Muscle of leg (tissue), 11 donors: ENCODE results near the gene CARHSP1. TPM values are rescaled to one million over a fixed set of nuclear protein-coding genes. Genes with fewer than 3 reads are reported as not detected.
"Not testable (repeated sequence)": the region's sequence is repeated elsewhere in the genome, so short reads cannot be mapped to it uniquely, and the experiment has no call there.

Source experiments
- DNase-seq: peaks from one replicate; pipeline ENCODE4 v3.0.0; 2013
- H3K27ac ChIP-seq: one replicate; pipeline ENCODE4 v1.5.1; 2013; ENCODE audit warnings: mild to moderate bottlenecking, low read length, control low read depth
- H3K27me3 ChIP-seq: one replicate; pipeline ENCODE4 v1.6.1; 2013; ENCODE audit warnings: low read length; ENCODE audit not compliant: control insufficient read depth, insufficient read depth
- H3K36me3 ChIP-seq: one replicate; pipeline ENCODE4 v1.6.1; 2013; ENCODE audit warnings: low read length; ENCODE audit not compliant: control insufficient read depth, insufficient read depth
- H3K4me1 ChIP-seq: one replicate; pipeline ENCODE4 v1.6.1; 2013; ENCODE audit warnings: low read length; ENCODE audit not compliant: control insufficient read depth, insufficient read depth
- H3K4me3 ChIP-seq: one replicate; pipeline ENCODE4 v1.5.1; 2013; ENCODE audit warnings: low read length, control low read depth
- H3K9me3 ChIP-seq: replicated peaks from 2 replicates; pipeline ENCODE4 v1.6.1; 2013; ENCODE audit warnings: low read depth, low read length; ENCODE audit not compliant: control insufficient read depth
- WGBS: methylation state at CpG from one replicate; pipeline ENCODE4 v1.1.5; 2013; ENCODE audit warnings: missing lambda C conversion rate; ENCODE audit not compliant: insufficient coverage; 5-methylcytosine and 5-hydroxymethylcytosine counted together
- polyA plus RNA-seq, 8 donors: library from polyadenylated mRNA; unstranded; fragments of 120-200 nt; gene quantifications; one replicate each; pipeline versions ENCODE4 v1.2.1 to v1.2.3, GENCODE V29; 2013; ENCODE audit warnings: inconsistent platforms in 1 of 8, low replicate concordance in 1 of 8; ENCODE audit not compliant: insufficient read length in 8 of 8, insufficient read depth in 1 of 8
- total RNA-seq: library from RNA; stranded (reverse); fragments of 120-200 nt; gene quantifications from one replicate; pipeline ENCODE4 v1.2.4, GENCODE V29; 2013

The CARHSP1 gene
- total and polyA plus RNA-seq, 9 donors: 100 to 151 (median 134) TPM

- H3K4me1 ChIP-seq: no peaks in the 10 kb centered on the region
- 80% methylated on average over 2 of the region's 6 CpGs for WGBS
- H3K4me3 ChIP-seq: no peak overlapping the region
- H3K36me3 ChIP-seq: peaks cover 70% of the 10 kb centered on the region
- no peaks in the 10 kb centered on the region for H3K9me3 ChIP-seq
- no peaks in the 10 kb centered on the region for H3K27me3 ChIP-seq
- H3K27ac ChIP-seq: no peak overlapping the region
- no peak for DNase-seq
Measured at GRCh38 chr16:8816967-8817655, 51.7 kb downstream of the CARHSP1 start.

DNA sequence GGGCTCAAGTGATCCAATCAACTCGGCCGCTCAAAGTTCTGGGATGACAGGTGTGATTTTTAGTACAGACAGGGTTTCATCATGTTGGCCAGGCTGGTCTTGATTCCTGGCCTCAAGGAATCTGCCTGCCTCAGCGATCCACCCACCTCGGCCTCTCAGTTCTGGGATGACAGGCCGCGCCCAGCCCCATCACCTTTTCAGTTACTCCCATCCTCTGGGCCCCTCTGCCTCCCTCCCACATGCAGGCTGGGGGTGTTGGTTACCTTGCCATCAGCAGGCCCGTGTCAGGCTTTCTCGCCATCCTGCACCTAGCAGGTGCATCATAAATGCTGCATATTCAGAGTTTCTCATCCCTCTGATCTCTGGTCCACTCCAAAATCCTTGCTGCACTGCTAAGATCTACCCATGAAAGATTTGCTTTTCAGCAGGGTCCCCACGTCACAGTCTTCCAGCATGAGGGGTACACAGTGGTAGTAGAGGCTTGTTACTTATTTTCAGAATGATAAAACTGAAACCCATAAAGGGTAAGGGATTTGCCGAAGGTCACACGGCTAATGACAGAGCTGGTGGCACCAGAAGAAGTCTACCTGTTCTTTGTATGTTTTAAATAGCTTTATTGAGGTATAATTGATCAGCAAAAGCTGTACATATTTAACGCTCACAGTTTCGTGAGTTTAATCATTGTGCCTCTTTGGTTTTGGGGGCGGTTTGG lies 54.6 kb downstream of the CARHSP1 start:
- Histone ChIP-seq H3K27me3 (no peaks in the 10 kb centered on the region), H3K27ac (no peak overlapping the region), H3K4me1 (no peaks in the 10 kb centered on the region), H3K9me3 (no peaks in the 10 kb centered on the region), H3K4me3 (no peak overlapping the region), H3K36me3 (peaks cover 69% of the 10 kb centered on the region)
- 91% methylated on average over 7 of the region's 14 CpGs for WGBS
- DNase-seq: no peak

DNA sequence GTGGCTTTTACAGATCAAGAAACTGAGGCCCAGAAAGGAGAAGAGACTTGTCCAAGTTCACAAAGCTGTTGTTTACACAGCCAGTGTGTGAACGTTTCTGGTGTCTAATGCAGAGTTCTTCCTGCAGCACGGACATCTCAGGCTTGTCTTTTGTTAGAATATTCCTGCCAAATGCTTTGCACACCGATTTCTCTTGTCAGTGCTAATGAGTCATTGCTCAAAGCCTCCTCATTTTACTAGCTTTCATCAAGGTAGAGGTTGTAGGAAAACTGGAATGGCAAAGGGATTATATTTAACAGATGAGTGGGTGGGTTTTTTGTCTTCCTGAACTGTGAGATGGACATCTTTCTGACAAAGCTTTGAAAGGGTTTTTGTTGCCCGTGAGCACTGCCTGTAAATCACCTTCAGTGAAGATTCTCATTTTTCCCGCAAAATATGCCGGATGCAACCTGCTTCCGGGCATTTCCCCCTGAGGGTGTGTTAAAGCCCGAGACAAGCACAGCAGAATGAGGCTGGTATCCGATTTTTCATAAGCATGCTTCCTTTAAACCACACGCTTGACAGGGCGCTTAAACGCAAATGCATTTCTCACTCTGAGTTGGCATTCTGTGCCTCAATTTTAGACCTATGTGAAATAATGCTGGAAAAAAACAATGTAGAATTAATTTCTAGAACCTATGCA lies 56.5 kb downstream of the CARHSP1 start:
- no peak overlapping the region for H3K27ac ChIP-seq
- H3K27me3 ChIP-seq: no peaks in the 10 kb centered on the region
- no peaks in the 10 kb centered on the region for H3K9me3 ChIP-seq
- 80% methylated on average over 6 of the region's 12 CpGs for WGBS
- peaks cover 75% of the 10 kb centered on the region for H3K36me3 ChIP-seq
- no peak overlapping the region for H3K4me3 ChIP-seq
- no peak for DNase-seq
- H3K4me1 ChIP-seq: no peaks in the 10 kb centered on the region

- H3K36me3 ChIP-seq: peaks cover 73% of the 10 kb centered on the region
- WGBS: 81% methylated on average over 9 of the region's 11 CpGs
Measured at GRCh38 chr16:8808613-8809353, 60.0 kb downstream of the CARHSP1 start.

GRCh38 chr16:8808009-8808408 lies 60.8 kb downstream of the CARHSP1 start:
- WGBS: 100% methylated on average over 1 of the region's 3 CpGs
- Histone ChIP-seq H3K27me3 (no peaks in the 10 kb centered on the region), H3K36me3 (peaks cover 70% of the 10 kb centered on the region), H3K4me3 (no peak overlapping the region), H3K9me3 (no peaks in the 10 kb centered on the region), H3K27ac (no peak overlapping the region), H3K4me1 (no peaks in the 10 kb centered on the region)
- DNase-seq: no peak

More at GRCh38 chr16:8808613-8809353, 60.0 kb downstream of the CARHSP1 start:
- no peak for DNase-seq
- Histone ChIP-seq H3K27me3 (no peaks in the 10 kb centered on the region), H3K4me3 (no peak overlapping the region), H3K27ac (no peak overlapping the region), H3K4me1 (no peaks in the 10 kb centered on the region), H3K9me3 (no peaks in the 10 kb centered on the region)

DNA sequence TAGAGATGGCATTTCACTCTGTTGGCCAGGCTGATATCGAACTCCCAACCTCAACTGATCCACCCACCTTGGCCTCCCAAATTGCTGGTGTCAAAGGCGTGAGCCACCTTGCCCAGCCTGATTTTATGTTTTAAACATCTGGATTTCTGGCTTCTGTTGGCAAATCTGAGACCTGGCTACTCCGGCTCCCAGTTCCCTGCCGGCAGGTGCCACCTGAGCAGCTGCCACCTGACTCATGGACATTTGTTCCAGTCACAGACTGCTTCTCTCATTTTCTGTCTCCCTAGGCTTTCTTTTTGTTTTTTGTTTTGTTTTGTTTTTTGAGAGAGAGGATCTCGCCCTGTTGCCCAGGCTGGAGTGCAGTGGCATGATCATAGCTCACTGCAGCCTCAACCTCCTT lies 61.6 kb downstream of the CARHSP1 start:
- H3K4me3 ChIP-seq: no peak overlapping the region
- H3K9me3 ChIP-seq: no peaks in the 10 kb centered on the region
- peaks cover 68% of the 10 kb centered on the region for H3K36me3 ChIP-seq
- no peak for DNase-seq
- H3K27me3 ChIP-seq: no peaks in the 10 kb centered on the region
- no peaks in the 10 kb centered on the region for H3K4me1 ChIP-seq
- 95% methylated on average over 3 of the region's 5 CpGs for WGBS
- H3K27ac ChIP-seq: no peak overlapping the region

GRCh38 chr16:8806272-8806983 lies 62.4 kb downstream of the CARHSP1 start:
- no peak overlapping the region for H3K4me3 ChIP-seq
- H3K36me3 ChIP-seq: peaks cover 66% of the 10 kb centered on the region
- DNase-seq: peak; percentile 29
- H3K27ac ChIP-seq: no peak overlapping the region
- WGBS: 85% methylated on average over 7 of the region's 13 CpGs
- H3K27me3 ChIP-seq: no peaks in the 10 kb centered on the region
- H3K9me3 ChIP-seq: no peaks in the 10 kb centered on the region
- H3K4me1 ChIP-seq: no peaks in the 10 kb centered on the region

GRCh38 chr16:8804313-8804712 lies 64.5 kb downstream of the CARHSP1 start:
- 92% methylated on average over 3 of the region's 6 CpGs for WGBS
- no peak overlapping the region for H3K4me3 ChIP-seq
- DNase-seq: no peak
- no peaks in the 10 kb centered on the region for H3K27me3 ChIP-seq
- H3K27ac ChIP-seq: no peak overlapping the region
- peaks cover 54% of the 10 kb centered on the region for H3K36me3 ChIP-seq
- no peaks in the 10 kb centered on the region for H3K9me3 ChIP-seq
- H3K4me1 ChIP-seq: peaks cover 3% of the 10 kb centered on the region

GRCh38 chr16:8803733-8804132 lies 65.1 kb downstream of the CARHSP1 start:
- H3K36me3 ChIP-seq: peaks cover 49% of the 10 kb centered on the region
- H3K4me3 ChIP-seq, H3K4me1 ChIP-seq, DNase-seq, H3K27me3 ChIP-seq, H3K27ac ChIP-seq, H3K9me3 ChIP-seq: not testable (repeated sequence)
- 91% methylated on average over 9 of the region's 12 CpGs for WGBS
